Measurements from ENCODE around the gene PLD1.

DNA sequence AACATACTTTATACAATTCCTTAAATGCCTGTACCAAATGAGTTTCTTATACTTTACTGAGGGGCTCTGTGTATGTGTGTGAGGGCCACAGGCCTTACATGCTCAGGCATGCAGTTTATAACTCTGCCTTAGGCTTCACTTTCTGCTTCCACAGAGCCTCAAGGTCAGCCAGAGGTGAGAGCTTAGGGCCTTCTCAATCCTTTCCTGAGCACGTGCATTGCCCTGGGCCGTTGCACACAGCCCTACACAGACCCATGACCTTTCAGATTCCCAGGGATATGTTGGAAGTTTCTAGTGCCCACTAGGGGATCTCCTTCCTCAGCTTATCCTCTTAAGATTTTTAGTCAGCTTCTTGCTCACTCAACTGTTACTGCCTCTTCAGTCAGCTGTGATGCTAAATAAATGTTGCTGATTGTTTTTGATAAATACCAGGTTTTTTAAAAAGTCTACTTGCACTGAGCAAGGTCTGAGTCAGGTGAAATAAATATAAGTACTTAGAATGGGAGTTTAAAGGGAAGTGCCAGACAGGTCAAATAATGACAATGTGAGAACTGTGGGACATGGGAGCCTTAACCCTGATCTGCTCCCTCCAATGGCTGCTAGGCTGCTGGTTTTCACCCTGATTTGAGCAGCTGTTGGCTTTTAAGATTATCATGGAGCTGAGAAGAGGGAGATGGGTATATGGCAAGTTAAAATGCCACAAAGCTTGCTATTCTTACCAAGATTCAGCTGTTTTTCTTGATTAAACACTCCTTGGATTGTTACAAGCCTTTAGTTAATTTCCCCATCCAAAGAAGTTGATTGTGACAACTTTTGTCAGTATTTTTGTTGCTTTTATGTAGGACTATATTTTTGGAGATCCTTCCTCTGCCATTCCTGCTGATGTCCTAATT lies 169.5 kb downstream of the PLD1 start:
- TF ChIP-seq POLR2A (IDR thresholded peaks at IDR 0.05) (no peak), CTCF (IDR thresholded peaks at IDR 0.05) (no peak)
